Keratinocyte (primary cell): ENCODE data around the gene CEACAM3.

Source experiments
- CTCF ChIP-seq, 3 experiments: IDR thresholded peaks in 1 of 3; conservative IDR thresholded peaks in 1 of 3; optimal IDR thresholded peaks in 1 of 3; 2 replicates in 2 of 3; 3 replicates in 1 of 3; pipeline versions ENCODE3 to v1.5.1; 2011; ENCODE audit warnings: low read length in 3 of 3, mild to moderate bottlenecking in 3 of 3, moderate library complexity in 2 of 3, control low read depth in 1 of 3, inconsistent platforms in 1 of 3; ENCODE audit not compliant: insufficient read depth in 2 of 3; ENCODE audit errors: extremely low read depth in 1 of 3
- EZH2 ChIP-seq: IDR thresholded peaks from one replicate; pipeline ENCODE4 v1.6.1; 2012; ENCODE audit warnings: inconsistent platforms, mild to moderate bottlenecking, low read length, moderate library complexity

DNA sequence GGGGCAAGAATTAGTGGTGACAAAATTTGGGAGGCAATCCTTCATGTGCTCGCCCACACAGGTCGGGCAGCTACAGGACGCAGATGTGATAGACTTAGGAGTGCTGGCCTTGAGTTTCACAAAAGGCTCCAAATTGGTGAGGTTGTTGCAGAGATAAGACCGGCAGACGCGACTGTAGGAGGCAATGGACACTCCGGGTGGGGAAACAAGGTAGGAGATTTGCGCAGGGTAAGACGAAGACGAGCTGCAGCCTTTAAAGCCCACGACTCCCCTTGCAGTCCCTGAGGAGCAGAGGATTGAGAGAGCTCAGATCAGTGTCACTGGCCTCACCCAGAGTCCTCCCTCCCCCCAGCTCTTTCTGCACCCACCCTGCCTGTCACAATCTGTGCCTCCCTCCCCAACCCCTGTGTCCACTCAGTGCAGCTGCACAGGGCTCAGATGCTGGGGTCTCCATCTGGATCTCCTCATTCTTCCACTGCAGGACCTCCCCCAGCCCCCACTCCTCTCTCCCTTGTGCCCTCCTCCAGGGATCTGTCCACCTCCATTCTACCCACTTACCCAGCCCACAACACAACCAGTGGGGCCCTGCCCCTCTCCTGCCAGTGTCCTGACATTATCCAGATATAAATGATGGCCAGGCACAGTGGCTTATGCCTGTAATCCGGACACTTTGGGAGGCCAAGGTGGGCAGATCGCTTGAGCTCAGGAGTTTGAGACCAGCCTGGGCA is 41.8 kb downstream of the CEACAM3 start:
- TF ChIP-seq CTCF (optimal IDR thresholded peaks at IDR 0.05 in 1 of 3, IDR thresholded peaks at IDR 0.05 in 1 of 3, conservative IDR thresholded peaks at IDR 0.05 in 1 of 3; ENCODE audit: extremely low read depth in 1 of 3, insufficient read depth in 2 of 3, low read length in 3 of 3) (no peak), EZH2 (no peak)
